Measurements from ENCODE around the gene FOSL2.
A peak's percentile ranks its signal among the peaks of the same experiment; 100 is the strongest.

Gene FOSL2

DNA sequence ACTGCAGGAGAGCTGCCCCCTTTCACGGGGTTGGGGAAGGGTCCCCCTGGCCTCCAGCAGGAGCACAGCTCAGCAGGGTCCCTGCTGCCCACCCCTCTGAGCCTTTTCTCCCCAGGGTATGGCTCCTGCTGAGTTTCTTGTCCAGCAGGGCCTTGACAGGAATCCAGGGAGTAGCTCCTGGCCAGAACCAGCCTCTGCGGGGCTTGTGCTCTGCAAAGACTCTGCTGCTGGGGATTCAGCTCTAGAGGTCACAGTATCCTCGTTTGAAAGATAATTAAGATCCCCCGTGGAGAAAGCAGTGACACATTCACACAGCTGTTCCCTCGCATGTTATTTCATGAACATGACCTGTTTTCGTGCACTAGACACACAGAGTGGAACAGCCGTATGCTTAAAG lies 21.2 kb downstream of the FOSL2 start:
- DNase-seq: no peak

DNA sequence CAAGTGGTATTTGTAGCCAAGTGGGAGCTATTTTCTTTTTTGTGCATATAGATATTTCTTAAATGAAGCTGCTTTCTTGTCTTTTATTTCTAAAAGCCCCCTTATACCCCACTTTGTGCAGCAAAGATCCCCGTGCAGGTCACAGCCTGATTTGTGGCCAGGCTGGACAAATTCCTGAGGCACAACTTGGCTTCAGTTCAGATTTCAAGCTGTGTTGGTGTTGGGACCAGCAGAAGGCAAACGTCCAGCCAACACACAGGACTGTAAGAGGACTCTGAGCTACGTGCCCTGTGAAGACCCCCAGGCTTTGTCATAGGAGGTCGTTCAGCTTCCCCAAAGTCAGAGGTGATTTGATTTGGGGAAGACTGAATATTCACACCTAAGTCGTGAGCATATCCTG lies 21.9 kb downstream of the FOSL2 start:
- DNase-seq: no peak

DNA sequence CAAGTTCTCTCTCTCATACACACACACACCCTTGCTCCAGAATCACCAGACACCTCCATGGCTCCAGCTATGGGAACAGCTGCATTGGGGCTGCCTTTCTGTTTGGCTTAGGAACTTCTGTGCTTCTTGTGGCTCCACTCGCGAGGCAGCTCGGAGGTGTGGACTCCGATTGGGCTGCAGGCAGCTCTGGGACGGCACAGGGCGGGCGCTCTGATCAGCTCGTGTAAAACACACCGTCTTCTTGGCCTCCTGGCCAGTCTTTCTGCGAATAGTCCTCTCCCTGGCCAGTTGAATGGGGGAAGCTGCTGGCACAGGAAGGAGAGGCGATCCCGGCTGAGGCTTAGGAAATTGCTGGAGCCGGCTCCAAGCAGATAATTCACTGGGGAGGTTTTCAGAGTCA lies 22.4 kb downstream of the FOSL2 start:
- DNase-seq: no peak

DNA sequence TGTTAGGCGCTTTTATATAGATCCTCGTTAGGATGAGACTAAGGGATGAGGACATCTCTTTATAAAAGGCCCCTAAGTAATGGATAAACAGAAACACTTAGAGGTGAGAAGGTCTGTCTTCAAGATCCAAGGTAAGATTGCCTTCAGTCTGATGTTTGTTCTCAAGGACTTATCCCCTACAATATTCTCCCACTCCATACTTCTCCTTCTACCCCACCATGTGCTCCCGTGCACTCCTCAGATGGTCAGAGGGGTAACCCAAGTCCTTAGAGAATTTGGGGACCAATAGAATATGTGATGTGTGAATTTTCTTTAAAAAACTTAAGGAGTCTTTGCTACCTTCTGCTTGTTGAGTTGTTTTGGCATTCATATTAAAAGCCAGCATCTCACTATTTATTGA lies 23.1 kb downstream of the FOSL2 start:
- DNase-seq: no peak

DNA sequence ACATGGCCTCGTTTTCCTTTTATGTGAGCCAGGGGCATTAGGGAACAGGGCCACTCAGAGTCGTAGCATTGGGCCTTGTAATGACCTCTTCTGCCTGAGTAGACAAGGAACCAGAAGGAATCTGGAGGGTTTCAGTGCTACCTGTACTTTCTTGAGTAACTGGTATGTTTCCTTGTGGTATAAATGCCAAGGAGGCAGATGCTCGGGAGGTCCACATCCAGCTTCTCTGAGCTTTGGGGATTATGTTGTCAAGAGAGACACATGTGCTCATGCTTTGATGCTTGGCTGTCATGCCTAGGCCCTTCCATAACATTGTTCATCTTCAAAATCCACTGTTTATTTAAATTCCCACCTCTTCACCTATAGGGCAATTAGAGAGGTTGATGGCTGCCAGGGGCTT lies 26.3 kb downstream of the FOSL2 start:
- DNase-seq: no peak

DNA sequence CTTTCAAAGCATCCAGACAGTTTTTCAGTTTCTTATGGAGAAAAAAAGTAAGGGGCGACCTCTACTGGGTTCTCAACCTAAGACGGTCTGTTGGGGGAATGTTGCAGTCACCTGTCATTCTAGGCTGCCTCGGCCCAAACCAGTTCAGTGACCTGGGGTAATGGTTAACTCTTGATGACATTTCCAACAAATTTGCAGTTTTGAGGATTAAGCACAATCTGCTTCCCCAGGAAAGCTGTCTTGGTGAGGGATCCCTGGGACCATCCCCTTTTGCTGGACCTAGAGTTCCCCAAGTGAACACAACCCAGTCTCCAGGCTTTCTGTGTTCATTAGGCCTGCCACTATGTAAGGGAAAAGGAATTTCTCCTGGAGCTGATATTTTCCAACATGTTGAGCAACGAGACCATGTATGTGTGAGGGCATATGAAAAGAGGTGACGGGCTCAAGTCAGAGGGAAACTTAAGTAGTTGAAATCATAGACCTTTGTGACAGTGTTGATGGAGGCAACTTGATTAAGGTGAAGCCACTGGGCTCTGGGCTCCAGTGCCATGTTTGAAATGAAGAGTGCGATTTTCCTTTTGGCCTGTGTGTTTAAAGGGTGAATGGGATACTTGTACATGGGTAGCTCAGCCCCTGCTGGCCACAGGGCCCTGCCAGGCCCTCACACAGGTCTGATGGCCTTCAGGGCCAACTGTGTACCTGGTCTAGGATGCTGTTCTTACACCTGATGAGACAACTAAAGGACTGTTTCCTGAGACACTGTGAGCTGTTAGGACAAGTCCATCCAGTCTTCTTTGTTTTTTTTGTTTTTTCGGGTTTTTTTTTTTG lies 27.0 kb downstream of the FOSL2 start:
- peak; percentile 22 for DNase-seq

DNA sequence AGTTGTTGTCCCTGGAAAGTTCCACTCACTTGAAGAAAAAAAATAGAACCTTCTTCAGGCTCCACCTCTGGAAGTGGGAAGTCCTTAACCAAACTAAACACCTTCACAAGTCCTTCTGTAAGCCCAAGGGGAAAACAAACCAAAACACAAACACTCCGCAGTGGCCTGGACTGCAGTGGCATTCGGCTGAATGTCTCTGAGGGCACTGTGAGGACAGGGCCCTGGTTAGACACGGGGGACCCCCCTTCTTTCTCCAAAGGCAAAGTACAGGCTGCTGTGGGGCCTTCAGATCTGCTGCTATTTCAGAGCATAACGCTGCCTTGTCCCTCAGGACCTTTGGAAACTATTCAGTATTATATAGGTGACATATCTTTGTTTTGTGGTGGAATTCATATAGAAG lies 28.1 kb downstream of the FOSL2 start:
- DNase-seq: no peak

DNA sequence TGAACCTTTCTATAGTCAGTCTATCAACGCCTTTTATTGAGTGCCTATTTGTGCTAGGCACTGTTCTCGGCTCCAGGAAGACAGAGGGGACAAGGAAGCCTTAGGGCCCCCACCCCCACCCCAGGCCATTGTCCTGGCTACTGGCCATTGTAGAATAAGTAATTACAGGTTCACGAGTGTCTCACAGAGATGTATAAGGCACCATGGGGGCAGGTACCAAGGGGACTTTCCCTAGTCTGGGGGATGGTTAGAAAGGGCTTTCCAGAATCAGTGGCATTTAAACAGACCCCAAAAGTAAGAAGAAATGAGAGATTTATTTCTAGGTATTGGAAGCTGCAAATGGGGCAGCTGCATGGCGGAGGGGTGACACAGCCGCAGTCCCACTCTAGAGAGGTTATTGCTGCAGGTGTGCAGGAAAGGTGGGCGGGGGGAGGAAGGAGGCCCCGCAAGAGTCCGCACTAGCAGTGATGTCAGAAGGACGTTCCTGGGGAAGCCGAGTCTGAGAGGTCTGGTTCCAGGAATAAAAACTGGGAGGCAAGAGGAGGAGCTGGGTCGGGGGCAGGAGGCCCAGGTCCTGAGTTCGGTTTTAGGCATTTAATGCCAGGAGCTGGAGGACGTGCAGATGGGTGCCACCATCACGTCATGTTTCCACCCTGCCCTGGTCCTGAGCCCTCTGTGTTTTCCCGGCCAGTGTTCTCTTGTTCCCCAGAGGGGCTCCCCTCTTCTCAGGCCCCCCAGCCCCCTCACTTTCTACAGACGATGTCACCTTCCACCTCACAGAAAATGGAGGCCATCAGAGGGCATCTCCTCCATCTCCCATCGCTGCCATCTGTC lies 30.5 kb downstream of the FOSL2 start:
- no peak for DNase-seq

DNA sequence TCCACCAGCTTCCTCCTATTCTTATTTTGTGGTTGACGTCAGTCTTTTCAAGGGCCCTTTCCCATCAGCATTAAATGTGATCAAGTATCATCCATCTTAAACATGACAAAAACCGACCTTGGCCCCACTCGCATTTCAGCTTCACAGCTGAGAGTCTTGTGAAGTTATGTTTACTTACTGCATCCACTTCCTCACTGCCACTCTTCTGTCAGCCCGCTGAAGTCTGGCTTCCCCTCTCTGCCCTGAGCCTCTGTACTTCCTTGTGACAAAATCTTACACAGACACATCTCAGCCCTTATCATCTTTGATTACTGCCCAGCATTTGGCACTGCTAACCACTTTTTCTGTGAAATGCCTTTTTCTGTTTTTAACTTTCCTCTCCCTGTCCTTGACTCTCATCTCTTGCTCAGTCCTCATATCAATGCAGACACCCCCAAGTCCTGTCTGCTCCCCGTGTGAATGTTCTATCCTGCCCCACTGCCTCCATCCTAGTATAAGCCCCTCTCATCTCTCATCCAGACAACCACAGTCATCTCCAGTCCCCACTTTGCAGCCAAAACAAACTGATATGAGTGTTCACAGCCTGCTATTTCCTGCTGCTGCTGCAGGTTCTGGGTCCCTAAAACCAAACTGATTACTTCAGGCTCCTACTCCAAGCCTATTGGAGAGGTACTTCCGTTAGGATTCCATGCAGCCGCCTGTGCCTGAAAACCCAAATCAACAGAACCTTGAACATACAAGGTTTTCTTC lies 31.4 kb downstream of the FOSL2 start:
- peak; percentile 85 for DNase-seq

DNA sequence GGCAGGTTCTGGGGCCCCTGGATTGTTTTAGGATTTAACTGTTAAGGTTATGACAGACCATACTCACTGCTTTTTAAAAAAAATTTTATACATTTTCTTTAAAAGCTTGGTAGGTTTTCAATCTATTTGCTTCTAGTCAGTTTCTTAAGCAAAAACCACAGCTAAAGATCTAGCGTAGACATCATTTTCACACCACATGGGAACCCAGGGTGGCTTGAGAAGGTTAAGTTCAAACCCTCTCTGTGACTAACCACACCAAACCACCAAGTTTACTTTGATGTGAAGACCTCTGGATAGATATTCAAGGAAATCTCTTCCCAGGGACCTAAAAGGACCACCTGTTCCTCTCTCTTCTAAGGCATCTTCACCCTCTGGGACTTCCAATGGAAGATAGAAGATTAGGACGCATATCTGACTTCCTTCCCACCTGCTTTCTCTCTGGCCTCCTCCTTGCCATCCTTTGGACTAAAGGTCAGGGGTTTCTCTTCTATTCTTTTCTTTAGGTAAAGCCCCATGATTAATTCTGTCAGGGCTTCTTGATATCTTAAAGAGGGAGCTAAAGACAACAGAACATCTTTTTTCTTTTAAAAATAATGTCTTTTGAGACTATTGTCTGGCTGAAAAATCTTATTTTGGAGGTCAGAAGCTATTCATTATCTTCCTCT lies 32.3 kb downstream of the FOSL2 start:
- no peak for DNase-seq

DNA sequence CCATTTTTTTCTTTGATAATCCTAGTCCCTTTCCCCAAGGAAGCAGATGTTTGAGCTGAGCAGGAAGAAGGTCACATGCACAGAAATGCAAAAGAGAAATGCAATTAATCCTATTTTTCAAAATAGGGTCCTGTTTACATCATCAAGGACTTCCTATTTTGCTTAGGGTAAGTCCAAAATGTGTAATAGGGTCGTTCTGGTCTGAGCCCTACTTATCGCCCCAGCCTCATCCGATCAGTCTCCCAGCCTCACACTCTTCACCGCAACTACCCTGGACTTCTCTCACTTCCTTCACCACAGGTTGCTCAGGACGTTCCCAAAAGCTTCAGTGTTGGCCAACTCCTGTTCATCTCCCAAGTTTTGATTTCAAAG lies 32.8 kb downstream of the FOSL2 start:
- DNase-seq: no peak

DNA sequence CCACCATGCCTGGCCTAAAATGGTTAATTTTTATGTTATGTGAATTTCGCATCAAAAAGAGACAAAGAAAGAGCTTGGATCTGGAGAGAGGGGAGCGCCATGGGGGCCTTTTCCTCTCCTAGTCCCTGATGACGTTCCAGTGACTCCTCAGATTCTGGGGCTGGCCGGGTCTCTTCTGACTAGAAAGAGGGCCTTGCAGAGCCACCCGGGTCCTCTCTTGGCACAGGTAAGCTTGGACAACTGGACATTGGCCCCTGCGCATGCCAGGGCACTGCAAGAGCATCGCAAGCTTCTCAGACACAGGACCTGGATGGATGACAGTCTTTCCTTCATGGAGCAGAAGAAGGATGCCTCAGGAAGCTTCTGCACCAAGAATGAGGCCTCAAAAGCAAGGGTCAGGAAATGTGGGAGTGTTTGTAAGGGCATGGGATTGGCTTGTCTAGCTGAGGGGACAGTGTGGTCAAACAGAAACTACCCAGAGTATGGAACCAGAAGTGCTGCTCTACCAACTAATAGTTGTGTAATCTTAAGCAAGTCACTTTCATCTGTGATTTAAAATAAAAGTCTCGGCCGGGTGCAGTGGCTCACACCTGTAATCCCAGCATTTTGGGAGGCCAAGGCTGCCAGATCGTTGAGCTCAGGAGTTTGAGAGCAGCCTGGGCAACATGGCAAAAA lies 35.2 kb downstream of the FOSL2 start:
- no peak for DNase-seq

DNA sequence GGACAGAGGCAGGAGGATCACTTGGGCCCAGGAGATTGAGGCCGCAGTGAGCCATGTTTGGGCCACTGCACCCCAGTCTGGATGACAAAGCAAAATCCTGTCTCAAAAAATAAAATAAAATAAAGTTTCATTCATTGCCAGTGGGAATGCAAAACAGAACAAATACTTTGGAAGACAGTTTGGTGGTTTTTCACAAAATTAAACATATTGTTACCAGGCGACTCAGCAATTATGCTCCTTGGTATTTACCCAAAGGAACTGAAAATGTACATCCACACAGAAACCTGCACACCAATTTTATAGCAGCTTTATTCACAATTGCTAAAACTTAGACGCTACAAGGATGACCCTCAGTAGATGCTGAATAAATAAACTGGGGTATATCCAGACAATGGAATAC lies 35.8 kb downstream of the FOSL2 start:
- DNase-seq: no peak

DNA sequence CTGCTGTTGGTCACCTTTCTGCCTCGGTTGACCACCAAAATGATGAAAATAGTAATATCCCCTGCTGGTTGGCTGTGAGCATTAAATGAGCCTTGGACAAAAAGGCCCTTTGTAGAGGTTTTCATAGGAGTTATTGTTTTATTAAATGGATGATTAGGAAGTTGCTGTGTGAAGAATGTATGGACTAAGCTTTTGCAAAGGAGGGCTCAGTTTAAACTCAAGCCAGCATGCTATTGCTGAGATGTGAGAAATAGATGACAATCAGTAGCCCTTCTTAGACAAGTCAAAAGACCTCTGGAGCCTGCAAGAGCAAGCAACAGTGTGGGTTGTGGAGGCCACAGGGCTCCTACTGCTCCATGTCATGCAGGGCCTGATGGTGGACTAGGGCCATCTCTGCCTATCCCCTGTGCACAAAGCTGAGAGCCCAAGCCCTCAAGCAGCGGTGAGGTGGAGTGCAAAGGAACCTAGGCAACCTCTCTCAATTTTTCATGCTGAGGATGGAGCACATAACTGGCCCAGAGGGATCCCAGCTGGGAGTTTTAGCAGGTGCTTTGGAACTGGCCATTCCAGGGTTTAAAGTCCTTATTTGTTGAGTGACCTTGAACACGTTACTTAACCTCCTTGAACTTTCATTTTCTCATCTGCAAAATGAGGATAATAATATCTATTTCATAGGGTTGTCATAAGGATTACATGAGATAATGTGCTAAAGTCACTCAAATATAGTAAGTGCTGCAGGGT lies 37.1 kb downstream of the FOSL2 start:
- DNase-seq: no peak

DNA sequence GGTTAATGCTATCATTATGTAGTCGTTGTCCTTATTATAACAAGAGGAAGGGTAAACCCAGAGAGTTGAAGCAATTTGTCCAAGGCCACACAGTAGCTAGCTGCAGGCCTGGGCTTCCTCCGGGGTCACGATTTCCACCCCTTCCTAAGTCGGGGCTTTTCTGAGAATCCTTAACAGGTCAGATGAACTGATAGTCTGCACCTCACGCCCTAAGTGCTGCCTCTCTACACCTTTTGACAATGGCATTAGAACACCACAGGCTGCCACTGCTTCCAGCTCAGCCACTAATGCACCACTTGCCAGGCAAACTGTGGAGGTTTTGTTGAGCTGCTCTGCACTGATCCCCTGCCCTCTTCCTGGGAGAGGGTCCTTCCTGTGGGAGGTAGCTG lies 37.7 kb downstream of the FOSL2 start:
- DNase-seq: no peak

DNA sequence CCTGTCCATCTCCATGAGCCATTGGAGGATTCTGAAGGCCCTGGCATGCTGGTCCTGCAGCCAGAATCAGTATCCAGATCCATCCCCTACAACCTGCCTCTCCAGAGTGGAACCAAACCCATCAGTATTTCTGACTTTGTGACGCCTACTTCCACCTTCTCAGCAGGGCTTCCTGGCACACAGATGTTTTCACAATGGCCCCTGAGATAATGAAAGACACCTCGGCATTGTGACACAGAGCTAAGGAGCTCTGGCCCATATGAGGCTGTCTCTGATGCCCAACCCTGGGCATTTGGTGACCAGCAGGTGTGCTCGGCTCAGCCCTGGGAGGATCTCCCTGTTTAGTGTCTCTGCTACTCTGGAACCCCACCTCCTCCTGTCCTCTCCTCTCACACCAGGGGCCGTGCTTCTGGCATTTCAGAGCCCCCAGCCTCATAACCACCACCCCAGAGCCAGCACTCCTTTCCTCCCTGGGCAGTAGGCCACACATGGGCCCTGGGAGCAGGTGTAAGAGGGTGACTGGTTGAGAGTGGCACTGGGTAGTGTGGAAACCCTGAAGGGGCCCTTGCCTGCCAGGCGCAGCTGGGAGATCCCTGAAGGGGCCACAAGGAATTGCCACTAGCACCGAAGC lies 38.2 kb downstream of the FOSL2 start:
- no peak for DNase-seq

DNA sequence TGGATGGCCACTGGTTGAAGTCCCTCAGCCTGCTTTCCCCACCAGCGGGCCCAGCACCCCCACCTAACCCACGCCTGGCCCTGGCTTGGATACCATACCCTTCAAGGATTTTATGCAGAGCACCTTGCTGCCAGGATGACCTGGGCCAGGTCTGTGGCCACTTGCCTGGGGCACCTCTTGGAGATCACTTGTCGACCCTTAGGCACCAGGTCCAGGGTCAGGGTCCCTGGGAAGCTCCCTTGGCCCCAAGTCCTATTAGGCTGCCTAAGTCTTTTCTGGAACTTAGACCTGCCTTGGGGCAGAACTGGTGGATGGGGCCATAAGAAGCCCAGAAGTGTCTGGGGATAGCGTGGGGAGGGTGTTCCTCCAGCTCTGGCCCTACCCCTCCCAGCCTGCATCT lies 39.1 kb downstream of the FOSL2 start:
- DNase-seq: no peak

DNA sequence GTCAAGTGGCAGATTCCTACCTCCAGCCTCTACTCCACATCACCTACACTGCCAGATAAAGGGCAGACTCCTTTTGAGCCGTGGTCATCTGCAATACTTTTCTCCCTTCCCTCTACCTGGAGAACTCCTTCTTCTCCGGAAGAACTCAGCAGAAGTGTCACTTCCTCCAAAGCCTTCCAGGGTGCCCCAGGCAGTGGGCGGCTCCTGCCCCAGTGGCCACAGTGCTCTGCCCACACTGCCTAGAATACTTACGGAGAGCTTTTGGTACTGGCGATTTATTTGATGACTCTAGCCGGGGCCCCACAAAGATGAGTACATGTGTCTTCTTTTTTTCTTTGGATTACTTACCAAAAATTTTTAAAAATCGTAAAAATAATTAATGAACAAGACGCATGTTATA lies 39.7 kb downstream of the FOSL2 start:
- no peak for DNase-seq

DNA sequence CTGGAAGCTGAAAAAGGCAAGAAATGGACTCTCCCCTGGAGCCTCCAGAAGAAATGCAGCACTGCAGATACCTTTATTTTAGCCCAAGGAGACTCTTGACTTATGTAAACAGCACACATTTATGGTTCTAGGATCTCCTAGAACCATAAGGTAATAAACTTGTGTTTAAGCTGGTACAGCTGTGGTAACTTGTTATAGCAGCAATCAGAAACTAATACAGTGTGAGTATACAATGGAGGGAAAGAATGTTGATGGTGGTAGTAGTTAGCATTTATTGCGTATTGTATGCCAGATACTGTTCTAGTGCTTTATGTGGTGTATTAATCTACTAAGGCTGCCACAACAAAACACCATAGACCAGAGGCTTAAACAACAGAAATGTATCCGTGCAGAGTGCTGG lies 40.6 kb downstream of the FOSL2 start:
- no peak for DNase-seq

DNA sequence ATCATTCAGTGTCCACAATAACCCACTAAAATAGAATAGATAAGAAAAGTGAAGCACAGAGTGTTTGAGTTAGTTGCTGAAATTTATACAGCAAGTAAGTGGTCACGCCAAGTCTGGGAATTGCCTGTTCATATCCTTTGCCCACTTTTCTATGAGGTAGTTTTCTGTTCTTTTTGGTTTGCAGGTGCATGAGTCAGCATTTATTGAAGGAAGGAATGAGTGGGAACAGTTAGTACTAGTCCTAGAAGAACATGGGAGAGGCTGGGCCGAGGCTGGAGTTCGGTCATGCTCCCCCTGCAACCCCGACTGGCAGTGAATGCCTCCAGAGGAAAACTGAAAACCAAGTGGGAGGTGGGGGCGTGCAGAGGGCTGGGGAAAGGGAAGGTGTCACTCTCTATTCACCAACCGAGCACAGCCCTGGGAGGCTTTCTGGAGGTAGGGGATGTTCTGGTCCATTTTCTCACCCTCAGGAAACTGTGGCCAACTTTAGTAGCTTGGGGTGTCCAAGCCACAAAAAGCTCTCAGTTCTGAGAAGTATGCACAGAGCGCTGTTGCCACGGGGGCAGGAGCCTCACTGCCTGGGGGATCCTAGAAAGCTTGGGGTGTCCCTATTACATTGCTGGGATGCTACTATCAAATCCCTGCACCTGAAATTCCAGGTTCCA lies 41.4 kb downstream of the FOSL2 start:
- DNase-seq: no peak

DNA sequence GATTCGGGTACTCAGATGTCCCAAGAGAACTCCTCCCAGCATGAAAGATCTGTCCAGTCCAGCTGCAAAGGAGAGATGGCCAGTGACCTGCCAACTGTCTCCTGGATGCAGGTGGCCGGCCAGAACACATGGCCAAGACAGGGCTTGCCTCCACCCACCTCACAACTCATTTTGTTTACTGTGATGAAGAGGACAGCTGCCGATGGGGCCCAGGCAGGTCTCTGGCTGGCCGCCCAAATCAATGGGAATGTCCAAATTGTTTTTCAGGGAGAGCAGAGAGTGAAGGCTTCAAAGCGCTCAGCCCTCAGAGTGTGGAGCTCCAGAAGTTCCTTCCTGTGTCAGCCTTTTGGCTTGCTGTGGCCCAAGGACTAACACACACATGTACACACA lies 41.9 kb downstream of the FOSL2 start:
- DNase-seq: no peak

All from hematopoietic multipotent progenitor cell treated with erythropoietin and hydrocortisone succinate and interleukin-3 and kit ligand, for 4 days (in vitro differentiated cells).